ENCODE data around the gene MYBPH.

MYBPH gene

GRCh38 chr1:203129501-203130231, 46.0 kb downstream of the MYBPH start:
- DNase-seq (ENCODE audit: low read depth, low spot score), result no peak

- DNase-seq (ENCODE audit: low read depth, low spot score), result no peak
Measured at GRCh38 chr1:203128716-203129500, 46.7 kb downstream of the MYBPH start.

- DNase-seq (ENCODE audit: low read depth, low spot score), result no peak
Measured at GRCh38 chr1:203128431-203128715, 47.3 kb downstream of the MYBPH start.

- DNase-seq (ENCODE audit: low read depth, low spot score), result no peak
Measured at GRCh38 chr1:203127666-203128430, 47.8 kb downstream of the MYBPH start, which contains the start of gene ADORA1. TSS of gene ADORA1 (plus strand) at chr1:203127726. CDS start at chr1:203128842, 1,116 bp downstream.

GRCh38 chr1:203126866-203127665, 48.6 kb downstream of the MYBPH start:
- no peak for DNase-seq (ENCODE audit: low read depth, low spot score)

GRCh38 chr1:203126151-203126865, 49.3 kb downstream of the MYBPH start:
- no peak for DNase-seq (ENCODE audit: low read depth, low spot score)

- no peak for DNase-seq (ENCODE audit: low read depth, low spot score)
Measured at GRCh38 chr1:203124546-203125317, 50.9 kb downstream of the MYBPH start.

- no peak for DNase-seq (ENCODE audit: low read depth, low spot score)
Measured at GRCh38 chr1:203124011-203124410, 51.6 kb downstream of the MYBPH start.

- no peak for DNase-seq (ENCODE audit: low read depth, low spot score)
Measured at GRCh38 chr1:203122159-203122558, 53.5 kb downstream of the MYBPH start.

GRCh38 chr1:203121186-203122015, 54.2 kb downstream of the MYBPH start:
- DNase-seq (ENCODE audit: low read depth, low spot score), result no peak

GRCh38 chr1:203120325-203121153, 55.1 kb downstream of the MYBPH start:
- no peak for DNase-seq (ENCODE audit: low read depth, low spot score)
